ENCODE measurements around the gene OR1F1. TPM values are rescaled to one million over a fixed set of nuclear protein-coding genes. Genes with fewer than 3 reads are reported as not detected.

Gene OR1F1
- total and polyA plus RNA-seq, 2 of the 8 experiments (the other 6 are each of a cell fraction or from before 2014, with no cell fraction given): 0.52 to 1.2 TPM

GRCh38 chr16:3212567-3212966 lies 24.6 kb downstream of the OR1F1 start:
- no peaks in the 10 kb centered on the region for H3K79me1 ChIP-seq (ENCODE audit: low read depth, low read length)

More at GRCh38 chr16:3212567-3212966, 24.6 kb downstream of the OR1F1 start:
- no peak overlapping the region for H2BK15ac ChIP-seq (ENCODE audit: low read length)
- DNase-seq (ENCODE audit: low read depth in 1 of 2, low spot score in 2 of 2): no peak
- H2AFZ ChIP-seq (ENCODE audit: low read length): no peak overlapping the region
- H3K4ac ChIP-seq (replicated peaks; ENCODE audit: insufficient read length, low read depth, low read length): no peak overlapping the region
- no peak overlapping the region for H3K56ac ChIP-seq (replicated peaks; ENCODE audit: insufficient read length, low read depth, low read length)
- no peak overlapping the region for H3K23ac ChIP-seq (ENCODE audit: insufficient read length)
- no peaks in the 10 kb centered on the region for H3K27me3 ChIP-seq (replicated peaks in 1 of 4; ENCODE audit: control insufficient read depth in 3 of 4, extremely low read depth in 1 of 4, insufficient read depth in 3 of 4, low read length in 3 of 4)
- peaks cover 32 to 50% of the 10 kb centered on the region in 2 experiments for H3K9me3 ChIP-seq (ENCODE audit: insufficient read depth in 2 of 2, low read depth in 1 of 2, low read length in 1 of 2)
- no peaks in the 10 kb centered on the region for H3K23me2 ChIP-seq (ENCODE audit: low read depth, low read length)
- no peaks in the 10 kb centered on the region for H3K79me2 ChIP-seq (ENCODE audit: control insufficient read depth in 1 of 2, insufficient read depth in 2 of 2, low read length in 2 of 2)
- H2AK5ac ChIP-seq (ENCODE audit: low read depth, low read length): no peak overlapping the region
- no peak overlapping the region for H4K8ac ChIP-seq (ENCODE audit: extremely low read depth, insufficient read depth, low read length)
- FAIRE-seq: no peak
- H4K5ac ChIP-seq (ENCODE audit: insufficient read length, low read depth, low read length): no peak overlapping the region
- no peak overlapping the region for H3K4me3 ChIP-seq (ENCODE audit: extremely low read depth in 1 of 4, insufficient read depth in 2 of 4, low read depth in 3 of 4, low read length in 4 of 4)
- H3K4me2 ChIP-seq (ENCODE audit: insufficient read depth in 1 of 2, low read depth in 2 of 2, low read length in 2 of 2): no peak overlapping the region
- no peaks in the 10 kb centered on the region for H3K36me3 ChIP-seq (ENCODE audit: control insufficient read depth in 2 of 4, insufficient read depth in 4 of 4, low read length in 3 of 4)
- CTCF ChIA-PET (ENCODE audit: partially characterized antibody): no interaction called here
- no peak for TF ChIP-seq YY1 (IDR thresholded peaks at IDR 0.05; ENCODE audit: low read depth, low read length)
- no peak for TF ChIP-seq SP2 (IDR thresholded peaks at IDR 0.05; ENCODE audit: low read length)
- no peak for TF ChIP-seq SP4 (IDR thresholded peaks at IDR 0.05; ENCODE audit: low read length)
- TF ChIP-seq TCF12 (IDR thresholded peaks at IDR 0.05; ENCODE audit: low read depth, low read length): no peak
- no peak for TF ChIP-seq EZH2 (IDR thresholded peaks at IDR 0.05; ENCODE audit: low read depth, low read length, severe bottlenecking)
- TF ChIP-seq POU5F1 (IDR thresholded peaks at IDR 0.05; ENCODE audit: low read depth, low read length): no peak
- no peak for TF ChIP-seq USF2 (IDR thresholded peaks at IDR 0.05; ENCODE audit: low read length)
- TF ChIP-seq RNF2 (IDR thresholded peaks at IDR 0.05; ENCODE audit: borderline replicate concordance, low read depth, low read length, missing control alignments, poor library complexity, severe bottlenecking): no peak
- TF ChIP-seq HDAC2 (IDR thresholded peaks at IDR 0.05; ENCODE audit: borderline replicate concordance in 1 of 2, low read depth in 2 of 2, low read length in 2 of 2): no peak
- H4K20me1 ChIP-seq (replicated peaks in 1 of 2; ENCODE audit: control insufficient read depth in 1 of 2, insufficient read depth in 2 of 2, low read length in 2 of 2): no peaks in the 10 kb centered on the region
- H3K9ac ChIP-seq (replicated peaks in 1 of 4; ENCODE audit: extremely low read depth in 1 of 4, low read depth in 3 of 4, low read length in 3 of 4): no peak overlapping the region
- no peaks in the 10 kb centered on the region for H3K4me1 ChIP-seq (replicated peaks in 1 of 4; ENCODE audit: control insufficient read depth in 3 of 4, insufficient read depth in 4 of 4, low read length in 3 of 4)
- POLR2A ChIA-PET (ENCODE audit: partially characterized antibody): no interaction called here
- H3K27ac ChIP-seq (ENCODE audit: low read depth, low read length): no peak overlapping the region
- H2BK12ac ChIP-seq (ENCODE audit: low read depth, low read length): no peak overlapping the region
- no peak overlapping the region for H2BK120ac ChIP-seq (replicated peaks; ENCODE audit: low read depth, low read length)
- H3K14ac ChIP-seq (ENCODE audit: insufficient read length): no peak overlapping the region
- H2BK5ac ChIP-seq (ENCODE audit: low read depth, low read length): no peak overlapping the region
- H3K18ac ChIP-seq (ENCODE audit: extremely low read depth, low read length): no peak overlapping the region
- H4K91ac ChIP-seq (replicated peaks; ENCODE audit: insufficient read length, low read length): no peak overlapping the region
- 78% methylated on average over 1 of the region's 1 CpG; no CpG with 5 or more reads in 1 of the 2 experiments for WGBS, 2 experiments (ENCODE audit: extremely low coverage in 1 of 2, insufficient coverage in 1 of 2, insufficient read length in 1 of 2, insufficient replicate concordance in 2 of 2, low coverage in 1 of 2, low lambda C conversion rate in 2 of 2, missing lambda C conversion rate in 1 of 2)
- no peak overlapping the region for H2BK20ac ChIP-seq (ENCODE audit: low read length)
